Spleen (tissue), 11 donors: ENCODE measurements around the gene CACNA2D3. TPM values are rescaled to one million over a fixed set of nuclear protein-coding genes. Genes with fewer than 3 reads are reported as not detected.

Source experiments
- DNase-seq: peaks from one replicate; pipeline ENCODE4 v3.0.0-alpha.2; 2020
- H3K27ac ChIP-seq, 8 donors: fragments of 200-600 bp; sonication (generic) in 7 of 8; 1 replicate in 4 of 8; 2 replicates in 4 of 8; pipeline versions ENCODE4 v1.5.0 to v1.8.0; 2016 to 2021; ENCODE audit warnings: inconsistent platforms in 4 of 8, mild to moderate bottlenecking in 4 of 8, moderate library complexity in 1 of 8
- H3K27me3 ChIP-seq, 7 donors: fragments of 200-600 bp; sonication (generic) in 6 of 7; replicated peaks in 1 of 7; 1 replicate in 4 of 7; 2 replicates in 3 of 7; pipeline versions ENCODE4 v1.5.0 to v1.8.0; 2016 to 2021; ENCODE audit warnings: inconsistent platforms in 3 of 7, mild to moderate bottlenecking in 1 of 7
- H3K36me3 ChIP-seq, 6 donors: fragments of 200-600 bp; sonication (generic) in 5 of 6; 1 replicate in 4 of 6; 2 replicates in 2 of 6; pipeline versions ENCODE4 v1.5.0 to v1.8.0; 2016 to 2021; ENCODE audit warnings: inconsistent platforms in 2 of 6
- H3K4me1 ChIP-seq, 6 donors: fragments of 200-600 bp; sonication (generic) in 5 of 6; 1 replicate in 3 of 6; 2 replicates in 3 of 6; pipeline versions ENCODE4 v1.5.0 to v1.8.0; 2016 to 2021; ENCODE audit warnings: inconsistent platforms in 3 of 6
- H3K4me3 ChIP-seq, 8 donors: fragments of 200-600 bp; sonication (generic) in 7 of 8; 1 replicate in 4 of 8; 2 replicates in 4 of 8; pipeline versions ENCODE4 v1.5.0 to v1.8.0; 2016 to 2021; ENCODE audit warnings: inconsistent platforms in 4 of 8, mild to moderate bottlenecking in 4 of 8, moderate library complexity in 2 of 8
- H3K9me3 ChIP-seq, 8 donors: fragments of 200-600 bp; sonication (generic) in 7 of 8; 1 replicate in 4 of 8; 2 replicates in 4 of 8; pipeline versions ENCODE4 v1.5.0 to v1.8.0; 2016 to 2021; ENCODE audit warnings: inconsistent platforms in 4 of 8
- CTCF ChIP-seq, 11 experiments: fragments of 200-600 bp in 7 of 11; fragments of 450-650 bp in 4 of 11; sonication (generic) in 4 of 11; IDR thresholded peaks in 8 of 11; conservative IDR thresholded peaks in 3 of 11; 1 replicate in 7 of 11; 2 replicates in 4 of 11; pipeline versions ENCODE4 v1.4.0 to v1.8.0; 2016 to 2021; ENCODE audit warnings: antibody characterized with exemption in 11 of 11, inconsistent platforms in 4 of 11, mild to moderate bottlenecking in 1 of 11
- POLR2A ChIP-seq, 3 donors: fragments of 450-650 bp; IDR thresholded peaks; one replicate each; pipeline ENCODE4 v1.5.1; 2017; ENCODE audit warnings: antibody characterized with exemption in 3 of 3, mild to moderate bottlenecking in 1 of 3
- POLR2AphosphoS5 ChIP-seq, 3 donors: sonication (generic); formaldehyde crosslinking; IDR thresholded peaks; one replicate each; pipeline ENCODE4 v1.5.1; 2017; ENCODE audit warnings: antibody characterized with exemption in 3 of 3
- WGBS, 5 donors: extraction: QIAGEN DNeasy Blood & Tissue Kit in 3 of 5; methylation state at CpG; one replicate each; pipeline versions ENCODE4 v1.1.5 to v1.1.7; 2013 to 2018; 5-methylcytosine and 5-hydroxymethylcytosine counted together
- intact Hi-C: fragments of 100-400 bp; cut with DNase I; formaldehyde crosslinking; loops from one replicate; pipeline ENCODE4 v1.15.0; 2023; ENCODE audit warnings: low total_unique reads
- polyA plus RNA-seq, 3 donors: library from polyadenylated mRNA; stranded (reverse); fragments of 200-250 nt; gene quantifications; one replicate each; pipeline ENCODE4 v1.2.1, GENCODE V29; 2013
- total RNA-seq, 7 donors: library from RNA; depleted of rRNA in 3 of 7; stranded (reverse); fragments of >200 nt in 3 of 7; fragmentation: NEBNext Ultra II Directional in 4 of 7; extraction: Animal tissue kit (Norgen Biotek cat#: 25700) in 4 of 7; gene quantifications; one replicate each; pipeline versions ENCODE4 v1.1.0 to v1.2.1, GENCODE V29; 2016 to 2021
- donor health status: healthy with polysubstance abuse.
- donor health status: DM: no; HTN: no; CAD: no; lungs with moderate emphysema.
- donor health status: DM: no; HTN: no; CAD: no.
- donor health status: Bipolar disorder and iron deficiency.
- donor health status: healthy.
- donor health status: DM: no; HTN: no; CAD: no.
- donor health status: DM: yes; HTN: yes; CAD: no.

Gene CACNA2D3
- total and polyA plus RNA-seq, 10 donors, result 0.83 to 4.9 (median 2.9) TPM

GRCh38 chr3:54366839-54367238 is 244.5 kb downstream of the CACNA2D3 start:
- no peaks in the 10 kb centered on the region for H3K9me3 ChIP-seq
- H3K36me3 ChIP-seq, result no peaks in the 10 kb centered on the region
- no peak overlapping the region for H3K4me3 ChIP-seq
- 83 to 91% (median 85%) methylated on average over 3 of the region's 3 CpGs for WGBS, 5 donors
- H3K4me1 ChIP-seq, result no peaks in the 10 kb centered on the region
- no peaks in the 10 kb centered on the region for H3K27me3 ChIP-seq
- TF ChIP-seq POLR2AphosphoS5 (IDR thresholded peaks at IDR 0.05) (no peak), CTCF (IDR thresholded peaks at IDR 0.05 in 8 of 11, conservative IDR thresholded peaks at IDR 0.05 in 3 of 11) (no peak), POLR2A (IDR thresholded peaks at IDR 0.05) (no peak)
- intact Hi-C loops, result no loop called here
- H3K27ac ChIP-seq, result no peak overlapping the region
- no peak for DNase-seq

- intact Hi-C loops, result no loop called here
- 66 to 83% (median 72%) methylated on average over 3 of the region's 3 CpGs for WGBS, 5 donors
These were observed 249.9 kb downstream of the CACNA2D3 start for GRCh38 chr3:54372232-54372631.

GRCh38 chr3:54374214-54374852 is 252.0 kb downstream of the CACNA2D3 start:
- DNase-seq, result no peak
- 33 to 42% (median 40%) methylated on average over 8 of the region's 8 CpGs for WGBS, 5 donors
- intact Hi-C loops, result no loop called here

More at GRCh38 chr3:54372232-54372631, 249.9 kb downstream of the CACNA2D3 start:
- no peak overlapping the region for H3K27ac ChIP-seq
- no peaks in the 10 kb centered on the region for H3K36me3 ChIP-seq
- H3K9me3 ChIP-seq, result no peaks in the 10 kb centered on the region
- no peak for DNase-seq
- no peaks in the 10 kb centered on the region for H3K4me1 ChIP-seq
- H3K27me3 ChIP-seq, result no peaks in the 10 kb centered on the region
- H3K4me3 ChIP-seq, result no peak overlapping the region
- TF ChIP-seq POLR2AphosphoS5 (IDR thresholded peaks at IDR 0.05) (no peak), POLR2A (IDR thresholded peaks at IDR 0.05) (no peak), CTCF (IDR thresholded peaks at IDR 0.05 in 8 of 11, conservative IDR thresholded peaks at IDR 0.05 in 3 of 11) (no peak)

More at GRCh38 chr3:54374214-54374852, 252.0 kb downstream of the CACNA2D3 start:
- TF ChIP-seq CTCF (IDR thresholded peaks at IDR 0.05 in 8 of 11, conservative IDR thresholded peaks at IDR 0.05 in 3 of 11), result peak in 6 of 11 experiments; percentile 20 to 47 (median 35)
- TF ChIP-seq POLR2A (IDR thresholded peaks at IDR 0.05), result no peak
- Histone ChIP-seq H3K4me1 (no peaks in the 10 kb centered on the region), H3K9me3 (no peaks in the 10 kb centered on the region), H3K27me3 (no peaks in the 10 kb centered on the region), H3K27ac (no peak overlapping the region), H3K4me3 (no peak overlapping the region), H3K36me3 (no peaks in the 10 kb centered on the region)
